ENCODE results near the gene ABHD2.
A peak's percentile ranks its signal among the peaks of the same experiment; 100 is the strongest.
"Not testable (repeated sequence)": the region's sequence is repeated elsewhere in the genome, so short reads cannot be mapped to it uniquely, and the experiment has no call there.

ABHD2 gene

DNA sequence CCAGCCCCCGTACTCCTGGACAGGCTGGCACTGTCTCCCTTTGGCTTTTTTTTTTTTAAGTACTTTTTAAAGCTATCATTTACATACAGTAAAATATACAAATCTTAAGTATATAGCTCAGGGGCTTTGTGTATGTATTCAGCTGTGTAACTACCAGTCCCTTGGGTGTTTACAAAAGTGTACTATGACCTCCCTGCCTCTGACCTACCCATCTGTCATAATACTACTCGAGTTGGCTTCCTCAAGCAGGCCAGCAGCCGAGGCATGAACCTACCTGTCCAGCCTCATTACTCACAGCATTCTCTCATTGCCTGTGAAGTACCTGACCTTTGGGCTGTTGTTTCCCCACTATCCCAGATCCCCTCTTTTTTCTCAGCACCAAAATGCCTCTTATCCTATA, 33.2 kb downstream of the ABHD2 start:
- no peak for DNase-seq (ENCODE audit: low spot score)

DNA sequence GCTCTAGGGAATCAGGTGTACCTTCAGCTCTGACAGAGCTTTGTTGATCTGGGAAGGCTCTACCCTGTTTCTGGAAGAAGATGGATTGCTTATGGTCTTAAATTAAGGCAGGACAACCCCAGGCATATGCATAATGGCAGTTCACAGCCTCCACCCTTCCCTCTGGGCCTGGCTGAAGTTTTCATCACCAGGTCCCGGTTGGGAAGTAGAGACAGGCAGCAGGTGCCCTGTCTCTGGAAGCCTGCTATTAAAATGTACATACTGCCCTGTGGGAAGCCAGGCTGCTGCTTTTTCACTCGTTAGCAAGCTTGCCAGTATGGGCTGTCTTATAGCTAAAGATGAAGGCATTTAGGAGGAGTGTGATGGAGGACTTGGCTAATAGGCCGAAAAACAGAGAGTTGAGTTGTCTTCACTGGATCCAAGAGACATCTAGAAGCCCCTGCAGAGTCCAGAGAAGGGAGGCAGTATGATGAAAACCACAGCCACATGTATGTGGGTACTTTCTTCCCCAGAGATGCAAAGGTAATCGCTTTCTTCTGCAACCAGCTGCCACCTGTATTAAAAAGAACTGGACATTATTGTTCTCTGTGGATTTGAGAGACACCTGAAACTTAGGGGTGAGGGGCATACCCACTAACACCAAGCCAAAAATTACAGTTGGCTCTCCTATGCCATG, 34.4 kb downstream of the ABHD2 start:
- DNase-seq (ENCODE audit: low spot score), result no peak

DNA sequence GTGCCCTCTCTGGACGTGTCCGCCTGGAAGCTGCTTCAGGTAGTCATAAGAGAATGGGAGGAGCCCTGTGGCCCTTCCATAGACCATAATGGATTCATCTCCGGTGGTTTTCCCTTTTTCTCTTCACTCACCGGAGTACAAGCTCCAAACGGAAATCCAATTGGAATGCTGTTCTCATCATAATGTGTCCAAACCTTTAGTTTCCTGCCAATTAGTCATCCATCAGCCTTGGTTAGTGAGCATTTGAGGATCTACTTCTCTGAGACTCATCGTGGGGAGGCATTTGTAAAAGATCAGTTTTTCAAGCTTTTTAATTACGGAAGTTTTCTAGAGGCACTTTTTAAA, 34.9 kb downstream of the ABHD2 start:
- DNase-seq (ENCODE audit: low spot score), result no peak

DNA sequence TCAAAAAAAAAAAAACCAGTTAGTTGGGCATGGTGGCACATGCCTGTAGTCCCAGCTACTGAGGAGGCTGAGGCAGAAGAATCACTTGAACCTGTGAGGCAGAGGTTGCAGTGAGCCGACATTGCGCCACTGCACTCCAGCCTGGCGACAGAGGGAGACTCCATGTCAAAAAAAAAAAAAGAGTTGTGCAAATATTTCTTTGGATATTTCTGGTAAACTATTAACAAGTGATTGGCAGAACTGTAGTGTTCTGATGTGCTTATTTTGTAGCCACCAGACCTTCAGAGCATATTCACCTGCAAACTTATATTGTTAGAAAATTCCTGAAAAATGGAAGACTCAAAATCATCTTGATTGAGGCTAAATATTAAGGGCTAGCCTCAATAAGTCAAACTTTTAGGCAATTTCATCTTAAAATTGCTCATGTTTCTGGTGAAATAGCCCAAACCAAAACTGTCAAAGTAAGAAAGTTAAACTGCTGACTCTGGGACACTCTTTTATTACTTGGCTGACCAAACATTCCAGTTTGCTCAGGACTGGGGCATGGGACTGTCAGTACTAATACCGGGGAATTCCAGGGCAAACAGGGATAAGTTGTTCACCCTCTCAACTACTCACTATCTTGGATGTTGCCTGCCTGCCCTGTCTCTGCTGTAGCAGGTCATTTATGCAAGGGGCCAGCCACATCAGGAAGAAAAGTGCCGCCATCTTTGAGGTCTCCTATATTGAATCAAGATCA, 37.0 kb downstream of the ABHD2 start:
- DNase-seq (ENCODE audit: low spot score), result peak; percentile 40

DNA sequence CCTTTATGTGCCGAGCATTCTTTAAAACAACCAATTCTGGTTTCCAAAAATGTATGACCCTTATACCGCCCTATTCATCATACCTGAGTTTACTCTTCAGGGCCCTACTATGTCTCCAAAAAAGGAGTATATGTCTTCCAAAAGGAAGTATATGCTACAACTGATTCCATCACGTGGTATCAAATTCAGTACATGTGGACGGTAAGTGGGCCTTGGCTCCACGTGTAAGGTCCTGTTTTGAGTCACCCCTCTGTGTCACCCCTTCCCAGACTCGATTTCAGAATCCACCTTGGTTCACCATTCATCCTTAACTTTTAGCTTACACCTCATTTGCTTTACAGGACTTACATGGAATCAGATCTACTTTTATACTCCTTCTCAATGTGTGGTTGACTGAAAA, 37.8 kb downstream of the ABHD2 start:
- no peak for DNase-seq (ENCODE audit: low spot score)

DNA sequence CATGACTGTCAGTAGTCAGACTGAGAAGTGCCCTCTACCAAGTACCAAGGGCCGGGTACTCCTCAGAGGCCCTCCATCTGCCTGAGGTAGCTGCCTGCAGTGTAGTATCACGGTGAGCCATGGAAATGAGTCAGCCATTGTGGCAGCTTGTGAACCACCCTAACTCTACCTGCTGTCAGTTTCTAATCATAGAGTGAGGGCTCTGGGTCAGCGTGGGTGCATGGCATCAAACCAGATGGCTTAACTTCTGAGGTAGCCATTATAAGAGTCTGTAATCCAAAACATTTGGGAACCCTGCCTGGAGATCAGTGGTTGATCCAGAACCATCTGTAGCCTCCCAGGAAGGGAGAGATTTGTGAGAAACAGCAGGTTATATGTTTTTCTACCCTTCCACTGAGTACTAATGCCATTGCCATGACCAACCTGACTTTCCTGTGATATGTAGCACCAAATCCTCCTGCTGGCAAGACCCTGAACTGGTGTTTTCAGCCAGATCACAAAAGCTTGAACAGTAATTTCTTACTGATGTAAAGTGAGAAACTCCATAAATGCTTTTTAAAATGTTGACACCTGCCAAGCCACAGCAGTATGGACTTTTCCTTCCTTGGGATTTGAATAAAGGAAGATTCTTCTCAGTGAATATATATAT, 38.9 kb downstream of the ABHD2 start:
- DNase-seq (ENCODE audit: low spot score), result no peak

DNA sequence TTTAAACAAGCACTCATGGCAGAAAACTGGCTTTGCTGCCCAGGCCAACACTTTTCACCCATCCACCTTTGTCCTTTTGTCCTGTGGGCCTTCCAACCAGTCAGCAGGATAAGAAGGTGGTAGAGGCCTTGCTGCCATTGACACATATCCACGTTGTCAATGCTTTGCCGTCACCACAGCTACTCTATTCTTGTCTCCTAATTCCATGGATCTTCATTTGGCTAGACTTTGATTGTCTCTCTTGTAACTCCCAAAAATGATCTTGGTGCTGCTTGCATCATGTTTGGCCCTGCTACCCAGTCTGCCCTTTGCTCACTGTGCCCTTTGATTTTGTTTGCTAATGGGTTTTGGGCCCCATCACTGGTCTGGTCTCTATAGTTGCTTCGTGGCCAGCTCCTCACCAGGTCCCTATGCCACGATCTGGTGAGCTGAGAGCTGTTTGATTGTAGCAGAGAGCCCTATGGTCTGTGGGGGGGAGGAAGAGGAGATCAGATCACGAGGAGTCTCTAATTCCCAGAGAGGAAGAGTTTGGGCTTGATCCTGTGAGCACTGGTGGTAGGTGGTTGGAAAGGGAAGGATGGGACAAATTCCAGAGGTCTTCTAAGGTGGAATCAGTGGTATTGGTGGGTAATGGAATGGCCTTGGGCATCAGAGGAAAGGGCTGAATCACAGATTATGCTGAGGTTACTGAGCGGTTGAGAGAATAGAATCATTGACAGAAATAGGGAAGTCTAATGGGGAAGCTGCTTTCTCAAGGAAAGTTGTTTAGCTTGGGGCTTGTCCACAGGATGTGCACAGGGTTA, 40.3 kb downstream of the ABHD2 start:
- no peak for DNase-seq (ENCODE audit: low spot score)

DNA sequence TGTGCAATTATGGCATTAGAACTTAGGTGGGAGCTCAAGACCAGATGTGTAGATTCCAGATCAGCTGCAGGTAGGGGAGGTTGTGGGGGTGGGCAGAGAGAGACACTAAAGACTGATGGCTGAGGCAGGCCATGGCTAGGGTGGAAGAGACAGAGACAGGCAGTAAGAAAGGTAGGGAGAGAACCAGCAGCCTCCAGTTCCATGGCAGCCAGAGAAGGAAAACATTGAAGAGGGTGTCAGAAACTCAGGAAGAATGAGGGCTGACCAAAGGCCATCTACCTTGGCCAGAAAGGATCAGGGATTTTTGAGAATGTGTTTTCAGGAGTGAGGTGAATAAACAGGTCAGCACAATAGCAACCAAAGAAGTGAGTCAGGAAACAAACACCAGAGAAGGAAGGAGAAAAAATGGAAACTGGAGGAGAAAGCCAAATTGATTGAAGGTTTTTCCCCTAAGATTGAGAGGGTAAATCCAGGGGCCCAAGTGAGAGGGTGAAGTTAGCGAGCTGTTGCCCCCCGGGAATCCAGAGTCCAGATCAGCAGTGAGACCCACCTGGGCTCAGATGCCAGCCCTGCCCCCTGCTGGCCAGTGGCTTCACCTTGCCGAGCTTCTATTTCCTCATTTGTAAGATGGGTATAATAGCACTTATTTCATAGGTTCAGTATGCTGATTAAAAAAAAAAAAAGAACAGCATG, 41.0 kb downstream of the ABHD2 start:
- DNase-seq (ENCODE audit: low spot score), result peak; percentile 25

DNA sequence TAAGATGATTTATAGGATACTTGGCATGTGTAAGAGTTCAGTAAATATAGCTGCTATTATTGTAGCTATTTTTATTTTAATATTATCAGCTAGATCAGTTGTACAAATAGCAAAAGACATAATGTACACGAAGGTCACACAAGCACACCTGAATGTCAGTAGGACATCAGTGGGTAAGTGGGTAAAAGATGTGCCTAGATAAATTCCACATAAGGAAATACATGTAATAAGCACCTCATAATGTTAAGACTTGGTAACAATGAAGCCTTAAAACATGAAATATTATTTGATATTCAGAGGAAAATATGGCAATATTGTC, 41.5 kb downstream of the ABHD2 start:
- no peak for DNase-seq (ENCODE audit: low spot score)

DNA sequence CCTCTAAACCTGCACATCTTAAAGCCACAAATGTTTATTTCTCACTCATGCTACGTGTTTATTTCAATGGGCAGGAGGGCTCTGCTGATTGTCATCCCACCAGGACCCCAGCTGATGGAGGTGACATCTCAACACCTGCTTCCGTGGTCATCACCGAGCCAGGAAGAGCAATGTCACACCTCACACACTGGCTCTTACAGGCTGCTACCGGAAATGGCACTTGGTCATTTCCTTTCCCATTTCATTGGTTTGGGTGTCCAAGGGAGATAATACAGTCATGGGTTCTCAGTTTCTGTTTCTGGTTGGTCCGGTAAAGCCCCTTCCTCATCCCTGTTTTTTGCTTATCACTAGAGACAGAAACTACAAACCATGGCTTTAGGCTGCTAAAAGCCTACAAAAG, 41.9 kb downstream of the ABHD2 start:
- no peak for DNase-seq (ENCODE audit: low spot score)

DNA sequence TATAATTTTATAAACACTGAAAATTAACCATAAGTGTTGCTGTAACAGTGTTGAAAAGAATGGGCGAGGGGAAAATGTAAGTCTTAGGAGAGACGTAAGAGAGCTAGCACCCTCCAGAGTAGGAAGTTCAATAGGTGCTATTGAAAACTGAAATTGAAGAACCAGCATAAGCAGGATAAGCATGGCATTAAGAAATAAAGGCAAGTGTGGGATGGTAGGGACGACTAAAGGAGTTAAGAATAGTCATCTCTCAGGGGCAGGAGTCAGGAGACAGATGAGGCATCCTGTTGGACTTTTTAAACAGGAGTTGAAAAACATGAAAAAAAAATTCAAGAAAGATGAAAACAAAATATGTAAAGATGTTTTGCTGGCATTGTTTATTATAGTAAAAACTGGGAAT, 43.5 kb downstream of the ABHD2 start:
- DNase-seq (ENCODE audit: low spot score), result no peak

DNA sequence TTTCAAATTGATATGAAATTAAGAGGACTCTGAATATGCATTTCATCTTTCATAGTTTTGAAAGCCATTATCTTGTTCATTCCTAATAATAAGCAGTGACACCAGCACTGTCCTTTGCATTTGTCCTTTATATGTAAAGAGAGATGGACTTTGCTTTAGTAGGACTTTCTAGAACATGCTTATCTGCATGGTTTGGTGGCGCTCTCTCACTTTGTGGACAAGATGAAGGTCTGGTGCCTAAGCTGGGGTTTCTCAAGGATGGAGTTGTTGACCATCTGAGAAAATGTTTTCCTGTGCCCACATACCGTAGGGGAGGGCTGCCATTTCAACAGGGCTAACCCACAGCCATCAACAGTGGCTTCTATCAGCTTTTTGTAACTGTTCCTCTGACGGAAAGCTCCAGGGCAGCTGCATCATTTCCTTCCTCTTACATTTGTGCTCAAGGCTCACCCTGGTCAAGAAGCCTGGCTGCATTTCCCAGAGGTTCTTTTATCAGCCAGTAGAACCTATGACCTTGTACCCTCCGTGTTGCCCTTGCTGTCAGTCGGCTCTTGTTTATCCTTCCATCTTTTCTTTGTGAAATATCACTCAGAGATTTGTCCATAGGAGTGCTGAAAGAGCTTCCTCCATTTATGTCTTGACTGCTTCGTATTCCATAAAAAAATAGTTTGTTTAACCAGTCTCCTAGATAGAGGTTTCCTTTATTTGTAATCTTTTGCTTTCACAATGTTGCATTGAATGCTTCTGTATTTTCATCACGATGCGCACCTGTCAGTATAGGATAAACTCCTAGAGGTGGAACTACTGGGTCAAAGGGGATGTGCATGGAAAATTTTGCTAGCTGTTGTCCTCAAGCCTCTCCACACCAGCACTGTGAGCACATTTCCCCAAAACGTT, 44.6 kb downstream of the ABHD2 start:
- DNase-seq (ENCODE audit: low spot score), result no peak

DNA sequence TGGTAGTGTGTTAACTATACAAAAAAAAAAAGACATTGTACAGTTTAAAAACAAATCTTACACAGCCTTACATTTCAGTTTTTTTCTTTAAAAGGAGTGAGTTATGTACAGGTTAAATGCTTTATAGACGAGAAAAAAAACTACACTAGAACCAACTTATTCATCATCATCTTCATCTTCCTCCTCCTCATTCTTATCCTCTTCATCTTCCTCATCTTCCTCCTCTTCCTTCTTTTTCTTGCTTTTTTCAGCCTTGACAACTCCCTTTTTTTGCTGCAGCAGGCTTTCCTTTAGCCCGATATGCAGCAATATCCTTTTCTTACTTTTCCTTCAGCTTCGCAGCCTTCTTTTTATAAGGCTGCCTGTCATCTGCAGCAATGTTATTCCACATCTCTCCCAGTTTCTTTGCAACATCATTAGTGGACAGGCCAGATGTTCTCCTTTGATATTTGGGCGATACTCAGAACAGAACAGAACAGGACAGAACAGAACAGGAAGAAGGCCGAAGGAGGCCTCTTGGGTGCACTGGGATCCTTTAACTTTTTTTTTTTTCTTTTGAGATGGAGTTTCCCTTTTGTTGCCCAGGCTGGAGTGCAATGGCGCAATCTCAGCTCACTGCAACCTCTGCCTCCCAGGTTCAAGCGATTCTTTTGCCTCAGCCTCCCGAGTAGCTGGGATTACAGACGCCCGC, 47.3 kb downstream of the ABHD2 start:
- DNase-seq (ENCODE audit: low spot score), result not testable (repeated sequence)

DNA sequence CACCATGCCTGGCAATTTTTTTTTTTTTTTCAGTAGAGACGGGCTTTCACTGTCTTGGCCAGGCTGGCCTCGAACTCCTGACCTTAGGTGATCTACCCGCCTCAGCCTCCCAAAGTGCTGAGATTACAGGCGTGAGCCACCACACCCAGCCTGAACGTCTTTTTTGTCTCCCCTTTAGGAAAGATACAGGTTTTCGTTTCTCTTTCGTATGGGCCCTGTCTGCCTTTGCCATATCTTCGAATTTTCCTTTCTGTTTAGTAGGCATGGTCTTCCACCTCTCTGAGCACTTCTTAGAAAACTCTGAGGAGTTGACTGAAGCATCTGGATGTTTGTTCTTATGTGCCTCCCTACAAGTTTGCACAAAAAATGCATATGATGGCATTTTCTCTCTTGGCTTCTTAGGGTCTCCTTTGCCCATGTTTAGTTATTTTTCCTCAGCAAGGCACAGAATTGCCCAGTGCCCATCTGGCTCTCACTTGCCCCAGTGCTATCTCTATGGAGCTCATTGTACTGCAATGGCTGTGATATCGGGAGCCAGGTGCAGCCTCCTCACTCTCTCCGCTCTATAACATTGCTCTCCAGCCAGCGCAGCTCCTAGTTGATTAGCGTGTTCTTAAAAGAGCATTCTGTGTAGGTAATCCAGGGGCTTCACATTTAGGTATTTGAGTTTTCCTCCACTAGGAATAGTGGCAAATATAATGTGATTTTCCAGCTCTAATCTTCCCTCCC, 48.0 kb downstream of the ABHD2 start:
- no peak for DNase-seq (ENCODE audit: low spot score)

DNA sequence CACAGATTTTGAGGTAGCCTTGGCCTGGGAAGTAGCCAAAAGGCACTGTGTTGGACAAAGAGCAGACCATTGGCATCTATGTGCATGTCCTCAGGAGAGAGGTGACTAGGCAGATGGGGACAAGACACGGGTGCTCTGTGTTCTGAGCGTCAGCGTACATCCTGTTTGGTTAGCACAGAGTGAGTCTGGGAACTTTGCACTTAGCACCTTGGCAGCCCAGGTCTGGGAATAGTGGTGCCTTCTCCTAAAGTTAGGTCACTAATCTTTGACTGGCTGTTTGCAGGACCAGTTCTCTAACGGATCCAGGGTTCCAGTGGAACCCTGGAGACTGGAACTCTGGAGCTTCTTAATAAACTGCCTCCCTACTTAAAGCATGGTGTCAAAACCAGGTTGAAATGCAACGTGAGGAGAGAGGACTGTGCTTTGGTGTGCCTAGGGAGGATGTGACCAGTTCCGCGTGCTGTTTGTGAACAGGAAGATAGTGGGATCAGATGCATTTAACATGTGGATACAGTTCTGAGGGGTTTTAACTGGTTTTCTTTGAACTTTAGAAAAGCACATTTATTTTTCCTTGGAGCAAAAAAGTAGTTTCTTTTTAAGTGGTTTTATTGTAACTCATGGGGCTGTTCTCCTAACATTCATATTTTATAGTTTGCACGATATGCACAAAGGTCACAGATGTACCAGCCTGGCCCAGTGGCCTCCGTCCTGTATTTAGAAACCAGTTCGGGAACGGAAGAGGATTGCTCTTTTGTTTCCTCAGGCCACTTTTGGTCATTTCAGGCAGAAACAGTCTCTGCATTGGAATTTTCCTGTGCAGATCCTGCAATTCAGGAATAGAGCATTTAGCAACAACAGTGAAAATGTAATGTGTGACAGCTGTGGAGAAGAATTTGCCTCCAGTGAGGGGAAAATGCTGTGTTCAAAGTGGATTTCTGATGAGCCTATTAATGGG, 48.8 kb downstream of the ABHD2 start:
- DNase-seq (ENCODE audit: low spot score), result no peak

DNA sequence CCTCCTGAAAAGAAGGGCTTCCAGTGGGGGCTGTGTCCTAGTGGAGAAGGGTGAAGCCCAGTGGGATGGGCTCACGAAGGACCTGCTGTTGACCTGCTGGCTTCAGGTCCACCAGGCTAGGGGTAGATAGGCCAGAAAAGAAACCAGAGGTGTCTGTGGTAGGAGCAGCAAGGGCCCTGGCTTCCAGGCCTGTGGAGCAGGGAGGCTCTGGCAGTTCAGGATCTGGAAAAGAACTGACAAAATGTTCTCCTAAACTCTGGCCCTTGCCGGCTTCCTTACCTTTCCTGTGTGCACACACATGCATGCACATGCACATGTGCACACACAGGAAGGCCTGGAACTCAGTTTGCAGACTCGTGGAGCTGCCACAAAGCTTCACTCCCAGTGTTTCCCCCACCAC, 49.7 kb downstream of the ABHD2 start:
- DNase-seq (ENCODE audit: low spot score), result no peak

DNA sequence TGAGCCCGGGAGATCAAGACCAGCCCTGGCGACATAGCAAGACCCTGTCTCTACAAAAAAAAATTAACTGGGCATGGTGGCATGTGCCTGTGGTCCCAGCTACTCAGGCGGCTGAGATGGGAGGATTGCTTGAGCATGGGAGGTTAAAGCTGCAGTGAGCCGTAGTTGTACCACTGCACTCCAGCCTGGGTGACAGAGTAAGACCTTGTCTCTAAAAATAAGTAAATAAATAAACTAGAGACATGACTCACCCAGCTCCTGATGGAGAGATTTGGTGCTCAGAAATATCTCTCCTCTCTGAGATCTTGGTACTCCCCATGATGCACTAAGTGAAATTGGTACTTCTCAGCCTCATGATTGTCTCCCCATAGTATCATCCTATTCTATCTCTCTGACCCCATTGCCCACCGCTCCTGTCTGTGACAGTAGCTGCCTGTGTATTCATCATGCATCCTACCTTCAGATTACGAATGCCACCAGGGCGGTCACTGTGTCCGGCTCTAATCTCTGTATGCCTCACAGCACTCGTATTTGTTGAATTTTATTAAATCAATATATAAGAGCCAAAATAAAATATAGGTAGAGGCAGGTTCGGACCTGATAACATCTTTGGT, 50.9 kb downstream of the ABHD2 start:
- DNase-seq (ENCODE audit: low spot score), result no peak
